Naive thymus-derived CD4-positive, alpha-beta T cell (primary cell): Measurements from ENCODE around the gene PSMC5. TPM values are rescaled to one million over a fixed set of nuclear protein-coding genes. Genes with fewer than 3 reads are reported as not detected.
"Not testable (repeated sequence)": the region's sequence is repeated elsewhere in the genome, so short reads cannot be mapped to it uniquely, and the experiment has no call there.

ENCODE experiments used
- ATAC-seq: fragments of 150-1000 bp; cut with Tn5 transposase; 2 replicates; pipeline ENCODE4 v1.10.0; 2021; ENCODE audit warnings: mild to moderate bottlenecking, moderate library complexity
- CTCF ChIA-PET: fragments of 350-600 bp; sonication (Branson Sonifier 250); formaldehyde crosslinking; loops from one replicate; lab custom pipeline; 2021; ENCODE audit warnings: antibody characterized with exemption; lab: Charles Lee
- POLR2A ChIA-PET: fragments of 350-600 bp; sonication (Branson Sonifier 250); formaldehyde crosslinking; loops from one replicate; lab custom pipeline; 2021; ENCODE audit warnings: antibody characterized with exemption, inconsistent platforms; lab: Charles Lee
- DNase-seq, 9 donors: peaks; one replicate each; pipeline versions ENCODE4 v3.0.0 to v3.0.0-alpha.2; 2020 to 2022; ENCODE audit warnings: mixed read lengths in 1 of 9
- H3K27ac ChIP-seq: one replicate; pipeline ENCODE4 v1.7.0; 2013; ENCODE audit warnings: mild to moderate bottlenecking, low read depth, low read length, moderate library complexity
- H3K27me3 ChIP-seq, 2 donors: one replicate each; pipeline ENCODE4 v1.7.0; 2013; ENCODE audit warnings: low read length in 2 of 2, mild to moderate bottlenecking in 2 of 2, moderate library complexity in 2 of 2; ENCODE audit not compliant: control insufficient read depth in 2 of 2, insufficient read depth in 2 of 2
- H3K36me3 ChIP-seq, 3 experiments: 1 replicate in 2 of 3; 2 replicates in 1 of 3; pipeline ENCODE4 v1.7.0; 2013; ENCODE audit warnings: low read length in 3 of 3, mild to moderate bottlenecking in 3 of 3, moderate library complexity in 1 of 3; ENCODE audit not compliant: insufficient read depth in 3 of 3, control insufficient read depth in 2 of 3
- H3K4me1 ChIP-seq, 2 donors: one replicate each; pipeline ENCODE4 v1.7.0; 2013; ENCODE audit warnings: low read length in 2 of 2, mild to moderate bottlenecking in 2 of 2, moderate library complexity in 1 of 2; ENCODE audit not compliant: control insufficient read depth in 2 of 2, insufficient read depth in 2 of 2
- H3K4me3 ChIP-seq: 2 replicates; pipeline ENCODE4 v1.7.0; 2013; ENCODE audit warnings: mild to moderate bottlenecking, low read length
- H3K9me3 ChIP-seq, 3 experiments: 1 replicate in 2 of 3; 2 replicates in 1 of 3; pipeline ENCODE4 v1.7.0; 2013; ENCODE audit warnings: low read length in 3 of 3; ENCODE audit not compliant: control insufficient read depth in 2 of 3
- H3K27ac Mint-ChIP-seq, 9 donors: one replicate each; pipeline ENCODE4 v1.8.0; 2020 to 2022; ENCODE audit warnings: mixed read lengths in 9 of 9, mild to moderate bottlenecking in 8 of 9, moderate library complexity in 5 of 9, inconsistent platforms in 2 of 9
- H3K27me3 Mint-ChIP-seq, 5 donors: one replicate each; pipeline ENCODE4 v1.8.0; 2021 to 2022; ENCODE audit warnings: mixed read lengths in 5 of 5, mild to moderate bottlenecking in 1 of 5
- H3K36me3 Mint-ChIP-seq, 5 donors: one replicate each; pipeline ENCODE4 v1.8.0; 2020 to 2022; ENCODE audit warnings: mixed read lengths in 5 of 5, mild to moderate bottlenecking in 3 of 5, inconsistent platforms in 1 of 5
- H3K4me1 Mint-ChIP-seq, 7 donors: one replicate each; pipeline ENCODE4 v1.8.0; 2020 to 2022; ENCODE audit warnings: mixed read lengths in 7 of 7, mild to moderate bottlenecking in 3 of 7, inconsistent platforms in 1 of 7
- H3K4me3 Mint-ChIP-seq, 10 donors: one replicate each; pipeline ENCODE4 v1.8.0; 2020 to 2022; ENCODE audit warnings: mild to moderate bottlenecking in 10 of 10, mixed read lengths in 10 of 10, moderate library complexity in 6 of 10, inconsistent platforms in 2 of 10
- H3K9me3 Mint-ChIP-seq, 11 donors: one replicate each; pipeline ENCODE4 v1.8.0; 2020 to 2022; ENCODE audit warnings: mixed read lengths in 11 of 11, mild to moderate bottlenecking in 4 of 11, inconsistent platforms in 1 of 11, moderate library complexity in 1 of 11
- intact Hi-C, 2 donors: fragments of 100-400 bp; cut with micrococcal nuclease; formaldehyde crosslinking; loops; one replicate each; pipeline ENCODE4 v1.15.1; 2023
- polyA plus RNA-seq, 2 donors: library from polyadenylated mRNA; unstranded; fragments of 300-500 nt; fragmentation: Illumina TruSeq; gene quantifications; one replicate each; pipeline ENCODE4 v1.2.3, GENCODE V29; 2021
- total RNA-seq, 6 experiments: library from RNA in 5 of 6; stranded (reverse) in 5 of 6; gene quantifications; 1 replicate in 5 of 6; 2 replicates in 1 of 6; pipeline ENCODE4 v1.2.3 and lab custom pipeline; 2021 to 2026

The PSMC5 gene
- total and polyA plus RNA-seq, 7 experiments from 2014 or later, result 68.4 to 162 (median 107) TPM

DNA sequence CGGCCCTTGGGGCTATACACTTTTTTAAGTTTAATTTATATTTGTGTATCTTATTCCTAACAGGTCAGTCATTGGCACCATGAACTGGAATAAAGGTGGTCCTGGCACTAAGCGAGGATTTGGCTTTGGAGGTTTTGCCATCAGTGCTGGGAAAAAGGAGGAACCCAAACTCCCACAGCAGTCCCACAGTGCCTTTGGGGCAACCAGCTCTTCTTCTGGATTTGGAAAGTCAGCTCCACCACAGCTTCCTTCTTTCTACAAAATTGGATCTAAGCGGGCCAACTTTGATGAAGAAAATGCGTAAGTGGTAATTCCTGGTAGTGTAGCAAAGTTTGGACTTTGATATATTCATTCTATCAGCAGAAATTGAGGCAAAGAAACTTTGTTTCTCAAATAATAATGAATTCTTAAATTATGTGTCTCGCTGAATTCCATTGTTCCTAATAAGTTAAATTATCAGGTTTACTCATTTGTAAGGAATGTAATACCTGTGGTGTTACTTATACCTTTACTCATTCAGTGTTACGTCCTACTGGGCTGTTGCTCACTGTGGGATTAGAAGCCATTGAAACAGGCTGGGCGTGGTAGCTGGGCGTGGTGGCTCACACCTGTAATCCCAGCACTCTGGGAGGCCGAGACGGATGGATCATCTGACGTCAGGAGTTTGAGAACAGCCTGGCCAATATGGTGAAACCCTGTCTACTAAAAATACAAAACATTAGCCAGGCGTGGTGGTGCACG, 40.1 kb upstream of the PSMC5 start:
- Mint-ChIP-seq H3K27me3 (no peaks in the 10 kb centered on the region), H3K36me3 (peaks cover 0 to 26% (median 11%) of the 10 kb centered on the region in 5 donors), H3K27ac (peak overlapping the region in 1 of 9 donors; percentile 13), H3K4me1 (peaks cover 16 to 38% (median 29%) of the 10 kb centered on the region in 7 donors), H3K9me3 (no peaks in the 10 kb centered on the region), H3K4me3 (no peak overlapping the region)
- DNase-seq, result no peak
- CTCF ChIA-PET, result no interaction called here
- Histone ChIP-seq H3K27me3 (no peaks in the 10 kb centered on the region), H3K27ac (no peak overlapping the region), H3K36me3 (peaks cover 6 to 77% (median 10%) of the 10 kb centered on the region in 3 experiments), H3K4me3 (no peak overlapping the region), H3K9me3 (no peaks in the 10 kb centered on the region), H3K4me1 (no peaks in the 10 kb centered on the region)
- no peak for ATAC-seq
- intact Hi-C loops, result no loop called here
- POLR2A ChIA-PET, result interaction anchor here (0.6 to 0.9 kb wide), 3 partner anchors 13 to 87 kb away, joined by 3 to 4 read pairs (median 3); partner anchors contain the start of genes DDX42 and LIMD2

DNA sequence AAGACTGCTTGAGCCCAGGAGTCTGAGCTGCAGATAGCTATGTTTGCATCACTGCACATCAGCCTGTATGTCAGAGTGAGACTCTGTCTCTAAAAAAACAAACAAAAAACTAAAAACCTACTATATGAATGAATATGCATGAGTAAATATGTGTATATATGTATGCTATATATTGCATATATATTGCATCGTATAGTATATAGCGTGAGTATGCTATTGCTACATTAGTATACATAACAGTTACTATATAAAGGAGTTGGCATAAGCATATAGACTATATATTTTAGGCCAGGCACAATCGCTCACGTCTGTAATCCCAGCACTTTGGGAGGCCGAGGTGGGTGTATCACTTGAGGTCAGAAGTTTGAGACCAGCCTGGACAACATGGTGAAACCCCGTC, 37.2 kb upstream of the PSMC5 start:
- Mint-ChIP-seq H3K9me3 (no peaks in the 10 kb centered on the region), H3K4me1 (peaks cover 0 to 28% (median 11%) of the 10 kb centered on the region in 7 donors), H3K36me3 (peaks cover 4 to 36% (median 18%) of the 10 kb centered on the region in 5 donors), H3K27me3 (no peaks in the 10 kb centered on the region), H3K4me3 (no peak overlapping the region), H3K27ac (no peak overlapping the region)
- no peak overlapping the region for H3K4me3 ChIP-seq
- H3K27me3 ChIP-seq, result no peaks in the 10 kb centered on the region
- peaks cover 6 to 88% (median 21%) of the 10 kb centered on the region in 3 experiments for H3K36me3 ChIP-seq
- ChIA-PET POLR2A (interaction anchor here (1.4 to 1.7 kb wide), 3 partner anchors 15 to 16 kb away, joined by 4 to 6 read pairs (median 5); partner anchors contain the start of genes CCDC47 and DDX42), CTCF (no interaction called here)
- no peaks in the 10 kb centered on the region for H3K4me1 ChIP-seq
- ATAC-seq (no peak), DNase-seq (no peak)
- H3K9me3 ChIP-seq, result no peaks in the 10 kb centered on the region
- intact Hi-C loops, result no loop called here
- no peak overlapping the region for H3K27ac ChIP-seq

DNA sequence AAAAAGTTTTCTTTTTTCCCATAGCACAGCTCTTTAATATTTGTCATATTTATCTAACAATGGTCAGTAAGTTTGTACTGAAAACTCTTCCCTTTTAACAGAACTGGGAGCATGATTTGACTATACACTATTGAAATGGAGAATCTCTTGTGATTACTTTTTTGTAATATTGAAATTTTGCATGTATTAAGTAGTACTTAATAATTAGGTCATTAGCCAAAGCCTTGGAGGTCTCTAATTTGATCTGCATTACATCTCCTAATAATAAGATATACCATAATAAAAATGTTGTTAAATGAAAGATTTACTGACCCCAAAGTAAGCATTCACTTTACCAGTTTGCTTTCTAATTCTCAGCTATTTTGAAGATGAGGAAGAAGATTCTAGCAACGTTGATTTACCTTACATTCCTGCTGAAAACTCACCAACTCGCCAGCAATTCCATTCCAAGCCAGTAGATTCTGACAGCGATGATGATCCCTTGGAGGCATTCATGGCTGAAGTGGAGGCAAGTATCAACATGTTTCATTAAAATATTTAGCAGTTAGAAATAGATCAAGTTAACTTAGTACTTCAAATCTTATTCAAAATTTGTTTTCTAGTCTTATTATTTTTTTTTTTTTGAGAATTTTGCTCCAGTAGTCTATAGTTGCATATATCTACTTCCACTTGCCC, 35.0 kb upstream of the PSMC5 start:
- Mint-ChIP-seq H3K4me3 (no peak overlapping the region), H3K36me3 (peaks cover 4 to 38% (median 21%) of the 10 kb centered on the region in 5 donors), H3K9me3 (no peaks in the 10 kb centered on the region), H3K27me3 (no peaks in the 10 kb centered on the region), H3K4me1 (peaks cover 0 to 19% (median 9%) of the 10 kb centered on the region in 7 donors), H3K27ac (peak overlapping the region in 2 of 9 donors; percentile 11 to 74)
- H3K27ac ChIP-seq, result no peak overlapping the region
- peaks cover 18 to 93% (median 25%) of the 10 kb centered on the region in 3 experiments for H3K36me3 ChIP-seq
- CTCF ChIA-PET, result interaction anchor here (0.6 kb wide), 2 partner anchors 69 to 156 kb away, joined by 3 read pairs; no protein-coding TSS in a partner anchor
- no peak for DNase-seq
- no peaks in the 10 kb centered on the region for H3K4me1 ChIP-seq
- H3K27me3 ChIP-seq, result no peaks in the 10 kb centered on the region
- H3K4me3 ChIP-seq, result no peak overlapping the region
- intact Hi-C loops, result loop anchor here in 1 of 2 donors (2.0 kb wide), 1 partner anchor 17 kb away; the partner anchor contains the start of gene DDX42
- POLR2A ChIA-PET, result interaction anchor here (0.6 to 1.7 kb wide), 4 partner anchors 16 to 711 kb away, joined by 3 to 6 read pairs (median 4); partner anchors contain the start of genes CCDC47 and DDX42
- no peaks in the 10 kb centered on the region for H3K9me3 ChIP-seq
- no peak for ATAC-seq

DNA sequence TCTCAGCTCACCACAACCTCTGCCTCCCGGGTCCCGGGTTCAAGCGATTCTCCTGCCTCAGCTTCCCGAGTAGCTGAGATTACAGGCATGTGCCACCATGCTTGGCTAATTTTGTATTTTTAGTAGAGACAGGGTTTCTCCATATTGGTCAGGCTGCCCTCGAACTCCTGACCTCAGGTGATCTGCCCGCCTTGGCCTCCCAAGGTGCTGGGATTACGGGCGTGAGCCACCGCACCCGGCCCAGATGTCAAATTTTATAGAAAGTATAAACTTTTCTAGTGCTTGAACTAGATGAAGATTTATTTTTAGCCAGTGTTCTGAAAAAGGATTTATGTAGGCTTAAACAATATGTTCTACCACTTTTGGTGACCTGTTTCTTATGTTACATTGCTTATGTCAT, 30.9 kb upstream of the PSMC5 start:
- ATAC-seq, H3K4me1 ChIP-seq, H3K27me3 ChIP-seq, H3K27me3 Mint-ChIP-seq, H3K9me3 Mint-ChIP-seq, H3K4me3 ChIP-seq, H3K27ac ChIP-seq, H3K4me3 Mint-ChIP-seq, CTCF ChIA-PET, H3K9me3 ChIP-seq, intact Hi-C loops, DNase-seq: not testable (repeated sequence)
- POLR2A ChIA-PET, result interaction anchor here (0.7 to 2.1 kb wide), 3 partner anchors 21 to 60 kb away, joined by 3 to 6 read pairs (median 3); partner anchors contain the start of gene CCDC47
- Mint-ChIP-seq H3K4me1 (peaks cover 0 to 26% (median 9%) of the 10 kb centered on the region in 7 donors), H3K36me3 (peaks cover 4 to 59% (median 28%) of the 10 kb centered on the region in 5 donors), H3K27ac (peak overlapping the region in 1 of 9 donors; percentile 17)
- peaks cover 26 to 98% (median 31%) of the 10 kb centered on the region in 3 experiments for H3K36me3 ChIP-seq

DNA sequence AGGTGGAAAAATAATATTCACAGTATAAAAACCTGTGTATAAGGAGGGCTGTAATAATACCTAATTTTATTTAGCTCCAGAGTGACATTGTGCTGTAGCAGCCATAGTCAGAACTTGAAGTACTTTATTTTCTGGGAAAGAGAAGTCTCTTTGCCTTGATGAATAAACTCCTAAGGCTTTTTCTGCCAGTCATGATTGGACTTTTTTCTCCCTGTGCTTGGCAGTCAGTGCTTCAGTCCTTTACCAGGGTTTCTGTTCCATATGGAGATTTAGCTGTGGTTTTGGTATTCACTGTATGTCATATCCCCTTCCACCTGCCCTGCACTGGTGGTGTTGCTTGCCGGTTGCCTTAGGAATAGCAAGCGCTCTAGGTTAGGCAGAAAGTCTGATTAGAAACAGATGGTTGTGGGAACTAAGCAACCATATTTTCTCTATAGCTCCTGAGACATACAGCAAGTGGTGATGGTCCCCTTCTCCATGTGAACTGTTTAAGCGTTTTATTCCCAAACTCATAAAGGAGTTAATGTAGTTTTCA, 28.6 kb upstream of the PSMC5 start:
- Histone ChIP-seq H3K4me3 (no peak overlapping the region), H3K36me3 (peaks cover 28 to 96% (median 29%) of the 10 kb centered on the region in 3 experiments), H3K27me3 (no peaks in the 10 kb centered on the region), H3K27ac (no peak overlapping the region), H3K4me1 (no peaks in the 10 kb centered on the region), H3K9me3 (no peaks in the 10 kb centered on the region)
- H3K9me3 Mint-ChIP-seq, result peaks cover 0 to 3% (median 0%) of the 10 kb centered on the region in 11 donors
- no peak overlapping the region for H3K4me3 Mint-ChIP-seq
- H3K36me3 Mint-ChIP-seq, result peaks cover 4 to 54% (median 25%) of the 10 kb centered on the region in 5 donors
- DNase-seq (no peak), ATAC-seq (no peak)
- ChIA-PET POLR2A (interaction anchor here (0.6 to 0.7 kb wide), 2 partner anchors 19 to 372 kb away, joined by 3 read pairs; no protein-coding TSS in a partner anchor), CTCF (no interaction called here)
- intact Hi-C loops, result no loop called here
- no peaks in the 10 kb centered on the region for H3K27me3 Mint-ChIP-seq
- H3K4me1 Mint-ChIP-seq, result peaks cover 0 to 12% (median 5%) of the 10 kb centered on the region in 7 donors
- no peak overlapping the region for H3K27ac Mint-ChIP-seq

DNA sequence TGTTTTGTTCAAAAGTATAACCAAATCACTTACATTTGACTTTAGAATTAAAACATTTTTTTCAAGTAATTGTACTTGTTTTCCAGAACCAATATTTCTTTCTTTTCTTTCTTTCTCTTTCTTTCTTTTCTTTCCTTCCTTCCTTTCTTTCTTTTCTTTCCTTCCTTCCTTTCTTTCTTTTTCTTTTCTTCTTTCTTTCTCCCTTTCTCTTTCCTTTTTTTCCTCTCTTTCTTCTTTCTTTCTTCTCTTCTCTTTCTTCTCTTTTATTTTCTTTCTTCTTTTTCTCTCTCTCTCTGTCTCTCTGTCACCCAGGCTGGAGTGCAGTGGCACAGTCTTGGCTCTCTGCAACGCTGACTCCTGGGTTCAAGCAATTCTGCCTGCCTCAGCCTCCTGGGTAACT, 26.4 kb upstream of the PSMC5 start:
- peaks cover 21 to 95% (median 27%) of the 10 kb centered on the region in 3 experiments for H3K36me3 ChIP-seq
- ChIA-PET POLR2A (interaction anchor here (0.5 to 0.6 kb wide), 2 partner anchors 65 to 301 kb away, joined by 3 read pairs; no protein-coding TSS in a partner anchor), CTCF (interaction anchor here (1.2 kb wide), 1 partner anchor 9 kb away, joined by 4 read pairs; no protein-coding TSS in a partner anchor)
- DNase-seq, result no peak
- H3K9me3 ChIP-seq, result no peaks in the 10 kb centered on the region
- Mint-ChIP-seq H3K4me1 (peaks cover 0 to 7% (median 4%) of the 10 kb centered on the region in 7 donors), H3K4me3 (no peak overlapping the region), H3K9me3 (peaks cover 0 to 3% (median 0%) of the 10 kb centered on the region in 11 donors), H3K27ac (no peak overlapping the region), H3K27me3 (no peaks in the 10 kb centered on the region), H3K36me3 (peaks cover 8 to 48% (median 29%) of the 10 kb centered on the region in 5 donors)
- H3K27ac ChIP-seq, result no peak overlapping the region
- intact Hi-C loops, result no loop called here
- H3K4me3 ChIP-seq, result no peak overlapping the region
- H3K4me1 ChIP-seq, result no peaks in the 10 kb centered on the region
- H3K27me3 ChIP-seq, result no peaks in the 10 kb centered on the region
- no peak for ATAC-seq
